HEK293 (cell line): ENCODE results near the gene COMMD3.

Experiments
- GLIS1 ChIP-seq: fragments of 450-650 bp; formaldehyde crosslinking; IDR thresholded peaks from 2 replicates; pipeline ENCODE4 v1.5.1; 2016; ENCODE audit warnings: missing biosample characterization, missing genetic modification characterization
- PRDM1 ChIP-seq: fragments of 450-650 bp; formaldehyde crosslinking; IDR thresholded peaks from 2 replicates; pipeline ENCODE4; 2016; ENCODE audit warnings: missing biosample characterization, missing genetic modification characterization
- ZNF146 ChIP-seq: fragments of 450-650 bp; formaldehyde crosslinking; IDR thresholded peaks from 2 replicates; pipeline ENCODE4 v1.5.1; 2016; ENCODE audit warnings: missing biosample characterization, missing genetic modification characterization
- TF ChIP-seq, protein P1 (sequence below): fragments of 450-650 bp; formaldehyde crosslinking; IDR thresholded peaks from 2 replicates; pipeline ENCODE4 v1.5.1; 2016; ENCODE audit warnings: missing biosample characterization, missing genetic modification characterization
- TF ChIP-seq, protein P2 (sequence below): fragments of 450-650 bp; formaldehyde crosslinking; IDR thresholded peaks from 2 replicates; pipeline ENCODE4 v1.5.1; 2016; ENCODE audit warnings: missing biosample characterization, missing genetic modification characterization, low read depth

DNA sequence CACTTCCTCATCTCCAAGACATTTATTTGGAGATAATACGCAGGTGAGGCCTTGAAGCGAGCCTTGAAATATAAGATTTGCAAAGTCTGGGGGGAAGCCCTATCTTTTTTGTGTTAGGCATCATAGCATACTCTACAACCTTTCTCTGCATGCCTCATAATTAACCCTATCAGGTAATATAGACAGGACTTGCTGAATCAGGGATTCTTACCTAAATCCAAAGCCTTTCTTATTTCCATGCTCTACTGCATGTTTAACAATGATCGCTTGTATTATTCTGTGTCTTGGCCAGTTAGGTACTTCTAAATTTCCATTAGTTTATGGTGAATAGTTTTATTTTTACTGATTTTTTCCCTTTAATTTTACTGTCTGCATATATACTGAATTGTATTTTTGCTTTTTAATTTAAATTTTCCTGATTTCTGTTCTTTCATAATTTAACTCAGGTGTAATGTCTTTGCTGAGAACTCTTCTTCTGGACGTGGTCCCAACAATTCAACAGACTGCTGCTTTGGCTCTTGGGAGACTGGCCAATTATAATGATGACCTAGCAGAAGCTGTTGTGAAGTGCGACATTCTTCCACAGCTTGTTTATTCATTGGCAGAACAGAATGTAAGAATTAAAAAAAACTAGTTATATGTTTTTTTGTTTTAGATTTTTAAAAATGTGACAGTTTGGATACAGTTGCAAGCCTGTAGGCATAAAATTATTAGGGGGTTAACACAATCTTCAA, 48.4 kb downstream of the COMMD3 start:
- TF ChIP-seq GLIS1, result no peak
- no peak for TF ChIP-seq ZNF146 (tag by site-specific recombination)
- TF ChIP-seq, protein P1, sequence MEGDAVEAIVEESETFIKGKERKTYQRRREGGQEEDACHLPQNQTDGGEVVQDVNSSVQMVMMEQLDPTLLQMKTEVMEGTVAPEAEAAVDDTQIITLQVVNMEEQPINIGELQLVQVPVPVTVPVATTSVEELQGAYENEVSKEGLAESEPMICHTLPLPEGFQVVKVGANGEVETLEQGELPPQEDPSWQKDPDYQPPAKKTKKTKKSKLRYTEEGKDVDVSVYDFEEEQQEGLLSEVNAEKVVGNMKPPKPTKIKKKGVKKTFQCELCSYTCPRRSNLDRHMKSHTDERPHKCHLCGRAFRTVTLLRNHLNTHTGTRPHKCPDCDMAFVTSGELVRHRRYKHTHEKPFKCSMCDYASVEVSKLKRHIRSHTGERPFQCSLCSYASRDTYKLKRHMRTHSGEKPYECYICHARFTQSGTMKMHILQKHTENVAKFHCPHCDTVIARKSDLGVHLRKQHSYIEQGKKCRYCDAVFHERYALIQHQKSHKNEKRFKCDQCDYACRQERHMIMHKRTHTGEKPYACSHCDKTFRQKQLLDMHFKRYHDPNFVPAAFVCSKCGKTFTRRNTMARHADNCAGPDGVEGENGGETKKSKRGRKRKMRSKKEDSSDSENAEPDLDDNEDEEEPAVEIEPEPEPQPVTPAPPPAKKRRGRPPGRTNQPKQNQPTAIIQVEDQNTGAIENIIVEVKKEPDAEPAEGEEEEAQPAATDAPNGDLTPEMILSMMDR (tag by site-specific recombination), result no peak
- TF ChIP-seq, protein P2, sequence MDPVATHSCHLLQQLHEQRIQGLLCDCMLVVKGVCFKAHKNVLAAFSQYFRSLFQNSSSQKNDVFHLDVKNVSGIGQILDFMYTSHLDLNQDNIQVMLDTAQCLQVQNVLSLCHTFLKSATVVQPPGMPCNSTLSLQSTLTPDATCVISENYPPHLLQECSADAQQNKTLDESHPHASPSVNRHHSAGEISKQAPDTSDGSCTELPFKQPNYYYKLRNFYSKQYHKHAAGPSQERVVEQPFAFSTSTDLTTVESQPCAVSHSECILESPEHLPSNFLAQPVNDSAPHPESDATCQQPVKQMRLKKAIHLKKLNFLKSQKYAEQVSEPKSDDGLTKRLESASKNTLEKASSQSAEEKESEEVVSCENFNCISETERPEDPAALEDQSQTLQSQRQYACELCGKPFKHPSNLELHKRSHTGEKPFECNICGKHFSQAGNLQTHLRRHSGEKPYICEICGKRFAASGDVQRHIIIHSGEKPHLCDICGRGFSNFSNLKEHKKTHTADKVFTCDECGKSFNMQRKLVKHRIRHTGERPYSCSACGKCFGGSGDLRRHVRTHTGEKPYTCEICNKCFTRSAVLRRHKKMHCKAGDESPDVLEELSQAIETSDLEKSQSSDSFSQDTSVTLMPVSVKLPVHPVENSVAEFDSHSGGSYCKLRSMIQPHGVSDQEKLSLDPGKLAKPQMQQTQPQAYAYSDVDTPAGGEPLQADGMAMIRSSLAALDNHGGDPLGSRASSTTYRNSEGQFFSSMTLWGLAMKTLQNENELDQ (tag by site-specific recombination), result no peak
- no peak for TF ChIP-seq PRDM1
